HepG2 (cell line): ENCODE measurements around the gene CSTB. TPM values are rescaled to one million over a fixed set of nuclear protein-coding genes. Genes with fewer than 3 reads are reported as not detected.

Experiments used
- CREB3 ChIP-seq: sonication (generic); formaldehyde crosslinking; IDR thresholded peaks from 2 replicates; pipeline ENCODE4 v1.5.0; 2020; ENCODE audit warnings: missing genetic modification reagents
- CREBL2 ChIP-seq: sonication (generic); formaldehyde crosslinking; IDR thresholded peaks from 2 replicates; pipeline ENCODE4 v1.8.1; 2023; ENCODE audit warnings: missing genetic modification reagents, mild to moderate bottlenecking, borderline replicate concordance
- FOXP1 ChIP-seq, 2 experiments: fragments of 450-650 bp in 1 of 2; IDR thresholded peaks; 2 replicates each; pipeline ENCODE4 v1.6.1; 2017 to 2018; ENCODE audit warnings: antibody characterized with exemption in 1 of 2
- GFI1 ChIP-seq: sonication (generic); formaldehyde crosslinking; IDR thresholded peaks from 2 replicates; pipeline ENCODE4 v1.5.0; 2020; ENCODE audit warnings: missing genetic modification reagents, mild to moderate bottlenecking, borderline replicate concordance
- ISL2 ChIP-seq: sonication (generic); formaldehyde crosslinking; IDR thresholded peaks from 2 replicates; pipeline ENCODE4 v1.5.0; 2020; ENCODE audit warnings: missing genetic modification reagents
- MED1 ChIP-seq: sonication (generic); formaldehyde crosslinking; IDR thresholded peaks from 2 replicates; pipeline ENCODE4 v1.4.0; 2020; ENCODE audit warnings: missing genetic modification reagents
- MYPOP ChIP-seq: sonication (generic); formaldehyde crosslinking; IDR thresholded peaks from 2 replicates; pipeline ENCODE4 v1.8.1; 2023; ENCODE audit warnings: mild to moderate bottlenecking, moderate library complexity, missing genetic modification reagents
- PHF21A ChIP-seq: sonication (generic); formaldehyde crosslinking; IDR thresholded peaks from 2 replicates; pipeline ENCODE4 v1.5.0; 2020; ENCODE audit warnings: mild to moderate bottlenecking, missing genetic modification reagents
- PRDM15 ChIP-seq: sonication (generic); formaldehyde crosslinking; IDR thresholded peaks from 2 replicates; pipeline ENCODE4 v1.4.0; 2020; ENCODE audit warnings: missing genetic modification reagents
- SRSF1 ChIP-seq: fragments of 200-400 bp; formaldehyde crosslinking; optimal IDR thresholded peaks from 2 replicates; pipeline ENCODE3; 2017; ENCODE audit warnings: mild to moderate bottlenecking, low read depth, low read length, moderate library complexity
- TFDP1 ChIP-seq: IDR thresholded peaks from 2 replicates; pipeline ENCODE4 v1.6.1; 2016; ENCODE audit warnings: missing compliant biosample characterization, missing genetic modification reagents, borderline replicate concordance
- XBP1 ChIP-seq: sonication (generic); formaldehyde crosslinking; IDR thresholded peaks from 2 replicates; pipeline ENCODE4 v1.5.0; 2020; ENCODE audit warnings: missing genetic modification reagents
- ZFYVE20 ChIP-seq: sonication (generic); formaldehyde crosslinking; IDR thresholded peaks from 2 replicates; pipeline ENCODE4 v1.8.0; 2023; ENCODE audit warnings: low read depth, mild to moderate bottlenecking, moderate library complexity, missing genetic modification reagents, borderline replicate concordance
- ZKSCAN1 ChIP-seq: fragments of 150-350 bp; IDR thresholded peaks from 2 replicates; pipeline ENCODE4 v1.6.1; 2014; ENCODE audit warnings: low read length
- ZNF225 ChIP-seq: sonication (generic); formaldehyde crosslinking; IDR thresholded peaks from 2 replicates; pipeline ENCODE4 v1.4.0; 2020; ENCODE audit warnings: mild to moderate bottlenecking, missing genetic modification reagents
- ZNF256 ChIP-seq: sonication (generic); formaldehyde crosslinking; conservative IDR thresholded peaks from 2 replicates; pipeline ENCODE4 v1.4.0; 2020; ENCODE audit warnings: missing genetic modification reagents
- ZNF34 ChIP-seq: sonication (generic); formaldehyde crosslinking; IDR thresholded peaks from 2 replicates; pipeline ENCODE4 v1.4.0; 2020; ENCODE audit warnings: mild to moderate bottlenecking, missing genetic modification reagents, borderline replicate concordance
- ZNF513 ChIP-seq: sonication (generic); formaldehyde crosslinking; conservative IDR thresholded peaks from 2 replicates; pipeline ENCODE4 v1.5.0; 2020; ENCODE audit warnings: missing genetic modification reagents
- ZNF567 ChIP-seq: sonication (generic); formaldehyde crosslinking; IDR thresholded peaks from 2 replicates; pipeline ENCODE4 v1.8.1; 2023; ENCODE audit warnings: mild to moderate bottlenecking, missing genetic modification reagents, borderline replicate concordance
- ZNF572 ChIP-seq: sonication (generic); formaldehyde crosslinking; IDR thresholded peaks from 2 replicates; pipeline ENCODE4 v1.5.1; 2020; ENCODE audit warnings: mild to moderate bottlenecking, missing genetic modification reagents
- ZSCAN25 ChIP-seq: sonication (generic); formaldehyde crosslinking; IDR thresholded peaks from 2 replicates; pipeline ENCODE4 v1.8.0; 2022; ENCODE audit warnings: mild to moderate bottlenecking, missing genetic modification reagents
- polyA plus RNA-seq, 8 experiments: library from polyadenylated mRNA; depleted of rRNA in 3 of 8; stranded (reverse) in 7 of 8; unstranded in 1 of 8; fragments of >200 nt; fragmentation: Illumina TruSeq in 4 of 8; extraction: Trizol in 4 of 8; gene quantifications; 2 replicates each; pipeline versions ENCODE4 v1.2.1 to v1.2.3, GENCODE V29; 2011 to 2016; ENCODE audit warnings: low read depth in 4 of 8, missing spikeins in 1 of 8, mixed read lengths in 1 of 8; ENCODE audit not compliant: insufficient read depth in 1 of 8
- total RNA-seq, 5 experiments: library from RNA; depleted of rRNA; stranded (reverse); fragments of >200 nt; fragmentation: Illumina TruSeq; extraction: Trizol; gene quantifications; 2 replicates each; pipeline ENCODE4 v1.2.3, GENCODE V29; 2016; ENCODE audit warnings: low read depth in 1 of 5

Gene CSTB
- total and polyA plus RNA-seq, 2 of the 13 experiments (the other 11 are each of a cell fraction or from before 2014, with no cell fraction given), result 11.7 to 94.1 TPM

GRCh38 chr21:43775795-43776430 is at the start of gene CSTB (continued):
- TF ChIP-seq PRDM15 (CRISPR knock-in tag) (no peak), PHF21A (no peak; the same call in none of the 2 replicates), ZNF225 (CRISPR knock-in tag) (0 out of 2 replicates have a peak, but pooled peaks have one; percentile 40), CREBL2 (CRISPR knock-in tag) (no peak), ZKSCAN1 (no peak), FOXP1 (IDR thresholded peaks at IDR 0.05) (no peak), FOXP1 (CRISPR knock-in tag; IDR thresholded peaks at IDR 0.05) (no peak), XBP1 (CRISPR knock-in tag) (no peak), CREB3 (CRISPR knock-in tag) (0 out of 2 replicates have a peak, but pooled peaks have one; percentile 46), ZNF572 (no peak), SRSF1 (no peak), MED1 (peak; percentile 54), ZFYVE20 (CRISPR knock-in tag) (0 out of 2 replicates have a peak, but pooled peaks have one; percentile 63), ZNF34 (no peak), ZNF567 (CRISPR knock-in tag) (no peak), ISL2 (CRISPR knock-in tag) (no peak), ZNF256 (0 out of 2 replicates have a peak, but pooled peaks have one; percentile 41), ZSCAN25 (CRISPR knock-in tag) (no peak; the same call in 1 of the 2 replicates), TFDP1 (peak; percentile 7; the same call in 1 of the 2 replicates), GFI1 (CRISPR knock-in tag) (peak; percentile 54; the same call in 1 of the 2 replicates), MYPOP (CRISPR knock-in tag) (peak; percentile 64), ZNF513 (CRISPR knock-in tag) (0 out of 2 replicates have a peak, but pooled peaks have one; percentile 39)
